ENCODE measurements around the gene CDON. TPM values are rescaled to one million over a fixed set of nuclear protein-coding genes. Genes with fewer than 3 reads are reported as not detected.

The CDON gene
- total RNA-seq, 2 experiments from 2014 or later: 3.6 to 4.1 TPM

DNA sequence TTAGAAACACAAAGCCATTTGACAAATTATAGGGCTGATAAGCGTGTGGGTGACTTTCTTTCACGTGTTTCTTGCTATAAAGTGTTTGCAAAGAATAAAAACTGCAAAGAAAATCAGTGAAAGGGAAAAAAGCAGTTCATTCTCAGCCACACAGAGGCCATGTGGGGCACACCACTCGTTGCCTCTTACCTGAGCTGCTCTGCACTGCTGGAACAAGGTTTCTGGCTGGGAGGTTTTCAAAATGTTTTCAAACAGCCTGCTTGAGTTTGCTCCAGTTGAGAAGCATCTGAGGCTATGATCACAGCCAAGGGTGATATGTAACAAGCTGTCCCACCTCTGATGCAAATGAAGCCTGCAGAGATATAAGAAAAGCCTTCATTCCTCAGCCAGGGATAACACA, 131.6 kb downstream of the CDON start:
- Mint-ChIP-seq H3K4me1 (ENCODE audit: low read depth) (peaks cover 16% of the 10 kb centered on the region), H3K36me3 (ENCODE audit: low read depth) (no peaks in the 10 kb centered on the region), H3K9me3 (ENCODE audit: insufficient read depth) (no peaks in the 10 kb centered on the region), H3K4me3 (no peak overlapping the region), H3K27me3 (ENCODE audit: low read depth) (peaks cover 22% of the 10 kb centered on the region), H3K27ac (no peak overlapping the region)
- DNase-seq (no peak), ATAC-seq (no peak)
- ChIA-PET POLR2A (no interaction called here), CTCF (interaction anchor here (1.2 to 1.4 kb wide), 2 partner anchors 262 to 263 kb away, joined by 3 to 5 read pairs; no protein-coding TSS in a partner anchor)

DNA sequence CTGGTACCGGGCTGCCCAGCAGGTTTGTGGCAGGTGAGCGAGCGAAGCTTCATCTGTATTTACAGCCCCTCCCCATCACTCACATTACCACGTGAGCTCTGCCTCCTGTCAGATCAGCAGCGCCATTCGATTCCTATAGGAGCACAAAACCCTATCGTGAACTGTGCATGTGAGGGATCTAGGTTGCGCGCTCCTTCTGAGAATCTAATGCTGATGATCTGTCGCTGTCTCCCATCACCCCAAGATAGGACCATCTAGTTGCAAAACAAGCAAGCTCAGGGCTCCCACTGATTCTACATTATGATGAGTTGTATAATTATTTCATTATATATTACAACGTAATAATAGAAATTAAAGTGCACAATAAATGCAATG, 132.6 kb downstream of the CDON start:
- H3K4me3 Mint-ChIP-seq: no peak overlapping the region
- ChIA-PET CTCF (interaction anchor here (1.2 to 1.4 kb wide), 2 partner anchors 263 to 264 kb away, joined by 3 to 5 read pairs; no protein-coding TSS in a partner anchor), POLR2A (no interaction called here)
- no peaks in the 10 kb centered on the region for H3K9me3 Mint-ChIP-seq (ENCODE audit: insufficient read depth)
- peaks cover 20% of the 10 kb centered on the region for H3K27me3 Mint-ChIP-seq (ENCODE audit: low read depth)
- no peak overlapping the region for H3K27ac Mint-ChIP-seq
- peaks cover 16% of the 10 kb centered on the region for H3K4me1 Mint-ChIP-seq (ENCODE audit: low read depth)
- H3K36me3 Mint-ChIP-seq (ENCODE audit: low read depth): no peaks in the 10 kb centered on the region
- no peak for ATAC-seq
- no peak for DNase-seq

DNA sequence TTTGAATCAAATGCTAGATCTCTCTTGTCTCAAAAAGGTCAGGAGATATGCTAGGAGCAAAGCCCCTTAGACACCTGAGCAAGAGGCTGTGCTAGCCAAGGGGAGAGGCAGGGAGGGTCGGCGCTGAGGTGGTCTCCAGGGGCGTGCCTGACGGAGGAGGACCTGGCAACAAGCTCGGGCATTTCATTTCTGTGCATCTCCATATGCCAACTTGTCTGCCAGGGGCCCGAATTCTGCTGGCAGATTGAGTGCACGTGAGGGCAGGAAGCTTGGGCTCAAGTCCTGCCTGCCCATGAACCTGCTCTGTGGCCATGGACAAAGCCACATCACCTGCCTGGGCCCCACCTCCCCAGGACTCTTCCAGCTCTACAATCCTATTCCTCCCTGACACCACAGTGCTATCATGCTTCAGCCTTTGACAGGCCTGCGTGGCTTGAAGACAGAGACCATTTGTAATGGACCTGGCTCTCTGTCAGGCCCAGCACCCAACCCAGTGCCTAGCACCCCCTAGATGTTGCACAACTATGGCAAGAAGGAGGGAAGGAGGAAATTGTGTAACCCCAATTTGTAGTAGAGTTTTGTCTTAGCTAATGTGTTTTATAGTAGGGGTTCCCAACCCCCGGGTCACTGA, 133.1 kb downstream of the CDON start:
- peaks cover 16% of the 10 kb centered on the region for H3K4me1 Mint-ChIP-seq (ENCODE audit: low read depth)
- H3K9me3 Mint-ChIP-seq (ENCODE audit: insufficient read depth): no peaks in the 10 kb centered on the region
- POLR2A ChIA-PET: no interaction called here
- ATAC-seq (no peak), DNase-seq (no peak)
- CTCF ChIA-PET: interaction anchor here (1.2 to 1.4 kb wide), 2 partner anchors 263 to 264 kb away, joined by 3 to 5 read pairs; no protein-coding TSS in a partner anchor
- no peak overlapping the region for H3K4me3 Mint-ChIP-seq
- H3K36me3 Mint-ChIP-seq (ENCODE audit: low read depth): no peaks in the 10 kb centered on the region
- no peak overlapping the region for H3K27ac Mint-ChIP-seq
- peaks cover 20% of the 10 kb centered on the region for H3K27me3 Mint-ChIP-seq (ENCODE audit: low read depth)

DNA sequence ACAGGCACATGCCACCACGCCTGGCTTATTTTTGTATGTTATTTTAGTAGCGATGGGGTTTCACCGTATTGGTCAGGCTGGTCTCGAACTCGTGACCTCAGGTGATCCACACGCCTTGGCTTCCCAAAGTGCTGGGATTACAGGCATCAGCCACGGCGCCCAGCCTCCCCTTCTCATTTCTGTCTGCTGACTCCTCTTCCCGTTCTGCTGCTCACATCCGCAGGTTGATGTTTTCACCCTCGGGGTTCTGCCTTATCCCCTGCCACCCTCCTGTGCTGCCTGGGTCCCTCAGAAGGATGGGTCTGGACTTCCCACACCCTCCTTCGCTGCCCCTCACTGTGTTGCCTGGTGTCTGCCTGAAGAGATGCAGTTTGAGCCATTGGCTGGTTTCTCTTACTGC, 136.0 kb downstream of the CDON start:
- no peak for ATAC-seq
- no peak for DNase-seq
- ChIA-PET CTCF (no interaction called here), POLR2A (no interaction called here)
- Mint-ChIP-seq H3K9me3 (ENCODE audit: insufficient read depth) (no peaks in the 10 kb centered on the region), H3K4me1 (ENCODE audit: low read depth) (no peaks in the 10 kb centered on the region), H3K27me3 (ENCODE audit: low read depth) (peaks cover 20% of the 10 kb centered on the region), H3K27ac (no peak overlapping the region), H3K36me3 (ENCODE audit: low read depth) (no peaks in the 10 kb centered on the region), H3K4me3 (no peak overlapping the region)

DNA sequence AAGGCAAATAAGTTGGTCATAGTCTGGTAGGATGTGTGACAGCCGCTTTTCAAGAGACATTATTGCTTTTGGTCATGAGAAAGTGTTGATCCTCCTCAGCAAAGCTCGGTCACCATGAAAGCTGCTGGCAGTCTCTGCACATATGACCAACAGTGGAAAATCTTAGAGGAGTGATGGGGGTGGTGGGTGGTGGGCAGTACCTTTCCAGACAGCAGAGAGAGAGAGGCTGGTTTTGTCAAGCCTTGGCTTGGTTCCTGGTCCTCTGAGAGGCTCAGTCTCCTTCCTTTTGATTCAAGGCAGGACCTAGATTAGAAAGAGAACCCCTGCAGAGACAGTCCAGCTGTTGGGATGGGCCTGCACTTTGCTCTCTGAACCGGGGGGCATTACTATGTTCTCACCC, 136.9 kb downstream of the CDON start:
- no peaks in the 10 kb centered on the region for H3K4me1 Mint-ChIP-seq (ENCODE audit: low read depth)
- no peak overlapping the region for H3K27ac Mint-ChIP-seq
- ChIA-PET CTCF (interaction anchor here (1.2 to 3.7 kb wide), 2 partner anchors 17 to 267 kb away, joined by 5 to 40 read pairs; no protein-coding TSS in a partner anchor), POLR2A (no interaction called here)
- H3K9me3 Mint-ChIP-seq (ENCODE audit: insufficient read depth): no peaks in the 10 kb centered on the region
- DNase-seq (no peak), ATAC-seq (no peak)
- H3K27me3 Mint-ChIP-seq (ENCODE audit: low read depth): peaks cover 17% of the 10 kb centered on the region
- H3K4me3 Mint-ChIP-seq: no peak overlapping the region
- no peaks in the 10 kb centered on the region for H3K36me3 Mint-ChIP-seq (ENCODE audit: low read depth)

DNA sequence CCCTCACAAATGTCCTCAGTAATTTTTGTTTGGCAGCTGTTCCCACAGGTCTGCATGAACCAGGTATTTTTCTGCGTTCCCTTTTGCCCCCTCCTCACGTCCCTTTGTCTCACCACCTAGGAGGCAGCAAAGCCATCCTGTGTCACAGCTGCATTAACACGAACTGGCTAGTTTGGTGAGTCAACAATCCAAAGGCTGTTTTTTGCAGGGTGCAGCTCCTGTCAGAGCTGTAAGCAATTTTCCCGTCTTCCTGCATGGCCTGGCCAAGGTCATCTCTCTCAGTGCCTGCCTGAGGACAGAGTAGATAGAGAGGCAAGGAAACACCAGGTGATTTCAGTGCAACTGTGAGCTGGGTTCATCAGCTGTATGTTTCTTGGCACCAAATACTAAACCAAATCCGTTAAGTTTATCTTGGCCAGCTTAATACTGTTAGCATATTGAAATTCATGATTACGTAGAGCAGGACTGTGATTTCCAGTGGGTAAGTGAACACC, 137.4 kb downstream of the CDON start:
- Mint-ChIP-seq H3K4me1 (ENCODE audit: low read depth) (no peaks in the 10 kb centered on the region), H3K9me3 (ENCODE audit: insufficient read depth) (no peaks in the 10 kb centered on the region), H3K27me3 (ENCODE audit: low read depth) (peaks cover 19% of the 10 kb centered on the region), H3K27ac (no peak overlapping the region), H3K4me3 (no peak overlapping the region), H3K36me3 (ENCODE audit: low read depth) (no peaks in the 10 kb centered on the region)
- ATAC-seq (no peak), DNase-seq (no peak)
- CTCF ChIA-PET: interaction anchor here (1.2 to 3.7 kb wide), 2 partner anchors 18 to 268 kb away, joined by 5 to 40 read pairs; no protein-coding TSS in a partner anchor
- POLR2A ChIA-PET: no interaction called here

DNA sequence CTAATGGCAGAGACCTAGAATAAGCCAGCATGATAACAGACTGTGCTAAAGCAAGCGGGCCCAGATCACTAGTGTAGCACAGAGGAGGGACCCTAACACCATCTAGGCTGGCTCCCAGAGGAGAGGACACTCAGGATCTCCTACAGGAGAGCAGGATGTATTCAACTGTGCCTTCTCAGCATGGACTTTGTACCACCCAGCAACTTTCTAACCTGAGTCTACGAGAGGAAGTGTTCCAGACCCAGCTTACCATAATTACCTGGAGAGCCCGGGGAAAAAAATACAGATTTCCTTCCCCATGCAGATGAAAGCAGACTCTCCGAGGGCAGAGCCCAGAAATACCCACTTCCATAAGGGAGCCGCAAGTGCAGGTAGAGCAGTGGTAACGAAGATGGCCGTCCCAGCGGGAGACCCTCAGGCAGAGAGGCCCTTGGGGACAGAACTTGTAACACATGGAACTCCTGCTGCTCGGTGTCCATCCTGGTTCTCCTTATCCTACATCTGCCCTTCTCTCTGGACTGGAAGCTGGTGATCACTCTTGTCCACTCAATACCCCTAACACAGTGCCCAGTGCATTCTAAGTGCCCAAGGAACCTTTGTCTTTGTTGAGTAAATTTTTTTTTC, 138.2 kb downstream of the CDON start:
- POLR2A ChIA-PET: no interaction called here
- Mint-ChIP-seq H3K4me1 (ENCODE audit: low read depth) (no peaks in the 10 kb centered on the region), H3K27me3 (ENCODE audit: low read depth) (peaks cover 14% of the 10 kb centered on the region)

DNA sequence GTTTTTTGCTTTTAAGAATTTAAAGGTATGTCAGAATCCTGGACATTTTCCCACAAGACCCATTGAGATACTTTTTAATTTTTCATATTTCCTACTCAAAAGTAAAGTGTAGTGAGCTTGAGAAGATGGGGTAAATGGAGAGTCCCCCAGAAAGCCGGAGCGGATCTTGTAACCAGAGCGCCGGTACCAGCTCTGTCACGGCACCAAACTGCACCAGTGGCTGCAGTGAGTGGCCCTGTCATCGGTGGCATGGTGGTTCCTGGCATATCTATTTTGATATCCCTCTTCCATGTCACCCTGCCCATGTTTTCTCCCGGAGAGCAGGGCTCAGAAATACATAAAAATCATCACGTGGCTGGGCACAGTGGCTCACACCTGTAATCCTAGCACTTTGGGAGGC, 139.0 kb downstream of the CDON start:
- H3K4me3 Mint-ChIP-seq: no peak overlapping the region
- no peak for DNase-seq
- H3K36me3 Mint-ChIP-seq (ENCODE audit: low read depth): no peaks in the 10 kb centered on the region
- H3K27ac Mint-ChIP-seq: no peak overlapping the region
- CTCF ChIA-PET: interaction anchor here (0.7 to 3.7 kb wide), 6 partner anchors 18 to 557 kb away, joined by 3 to 40 read pairs (median 4); no protein-coding TSS in a partner anchor
- H3K4me1 Mint-ChIP-seq (ENCODE audit: low read depth): no peaks in the 10 kb centered on the region
- no peak for ATAC-seq
- no peaks in the 10 kb centered on the region for H3K9me3 Mint-ChIP-seq (ENCODE audit: insufficient read depth)
- POLR2A ChIA-PET: no interaction called here
- H3K27me3 Mint-ChIP-seq (ENCODE audit: low read depth): peaks cover 13% of the 10 kb centered on the region

More for the DNA sequence above, 138.2 kb downstream of the CDON start:
- CTCF ChIA-PET: interaction anchor here (1.2 to 3.7 kb wide), 2 partner anchors 19 to 269 kb away, joined by 5 to 40 read pairs; no protein-coding TSS in a partner anchor
- Mint-ChIP-seq H3K27ac (no peak overlapping the region), H3K9me3 (ENCODE audit: insufficient read depth) (no peaks in the 10 kb centered on the region), H3K4me3 (no peak overlapping the region), H3K36me3 (ENCODE audit: low read depth) (no peaks in the 10 kb centered on the region)
- no peak for ATAC-seq
- DNase-seq: no peak

DNA sequence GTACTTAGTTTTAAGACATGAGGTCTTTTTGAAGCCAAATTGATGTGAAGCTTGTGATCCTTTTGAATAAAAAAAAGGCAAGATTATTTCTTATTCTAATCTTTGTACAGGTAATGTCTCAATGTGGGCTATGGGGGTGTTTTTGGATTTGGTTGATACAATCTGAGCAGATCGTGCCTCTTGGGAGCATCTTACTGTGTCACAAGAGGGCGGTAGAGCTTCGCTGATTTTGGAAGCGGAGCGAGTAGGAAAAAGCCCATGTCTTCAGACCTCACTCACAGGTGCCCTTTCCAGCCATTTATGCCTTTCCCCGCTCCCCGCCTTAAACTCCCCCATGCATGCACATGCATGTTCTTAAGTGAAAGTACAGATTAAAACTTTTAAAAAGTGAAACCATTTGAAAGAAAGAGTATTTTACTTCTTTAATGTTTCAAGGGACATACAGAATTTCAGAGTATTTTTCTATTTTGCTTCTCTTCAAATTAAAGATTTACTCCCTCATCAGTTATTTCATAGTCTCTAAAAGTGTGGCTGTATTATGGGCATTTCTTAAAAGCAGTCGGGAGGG, 139.6 kb downstream of the CDON start:
- H3K27me3 Mint-ChIP-seq (ENCODE audit: low read depth): peaks cover 12% of the 10 kb centered on the region
- POLR2A ChIA-PET: no interaction called here
- H3K36me3 Mint-ChIP-seq (ENCODE audit: low read depth): no peaks in the 10 kb centered on the region

DNA sequence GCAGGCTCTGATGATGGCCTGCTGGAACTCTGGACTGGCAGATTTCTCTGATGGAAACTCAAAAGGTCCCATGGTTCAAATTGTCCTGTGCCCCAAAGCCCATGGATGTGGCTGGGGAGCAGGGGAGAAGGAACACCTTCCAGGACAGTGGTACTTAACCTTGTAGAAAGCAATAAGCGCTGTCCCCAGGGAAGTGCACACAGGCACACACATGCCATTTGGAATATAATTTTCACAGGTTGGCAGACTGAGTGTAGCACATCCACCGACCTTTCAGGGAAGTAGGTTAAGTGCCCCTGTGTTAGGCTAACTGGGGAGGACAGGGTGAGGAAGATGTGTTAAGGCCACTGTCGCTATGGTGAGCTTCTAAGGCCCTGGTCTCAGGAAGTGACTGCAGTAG, 140.5 kb downstream of the CDON start:
- ATAC-seq (no peak), DNase-seq (no peak)
- Mint-ChIP-seq H3K27me3 (ENCODE audit: low read depth) (peaks cover 15% of the 10 kb centered on the region), H3K9me3 (ENCODE audit: insufficient read depth) (no peaks in the 10 kb centered on the region), H3K4me3 (no peak overlapping the region), H3K27ac (no peak overlapping the region), H3K4me1 (ENCODE audit: low read depth) (no peaks in the 10 kb centered on the region), H3K36me3 (ENCODE audit: low read depth) (no peaks in the 10 kb centered on the region)
- ChIA-PET POLR2A (no interaction called here), CTCF (interaction anchor here (1.6 to 3.7 kb wide), 3 partner anchors 20 to 272 kb away, joined by 4 to 40 read pairs (median 11); no protein-coding TSS in a partner anchor)

More for the DNA sequence above, 139.6 kb downstream of the CDON start:
- Mint-ChIP-seq H3K4me3 (no peak overlapping the region), H3K9me3 (ENCODE audit: insufficient read depth) (no peaks in the 10 kb centered on the region), H3K27ac (no peak overlapping the region), H3K4me1 (ENCODE audit: low read depth) (no peaks in the 10 kb centered on the region)
- CTCF ChIA-PET: interaction anchor here (0.6 to 3.7 kb wide), 9 partner anchors 19 to 558 kb away, joined by 3 to 40 read pairs (median 4); no protein-coding TSS in a partner anchor
- peak; percentile 74 for DNase-seq
- peak; percentile 86 for ATAC-seq

DNA sequence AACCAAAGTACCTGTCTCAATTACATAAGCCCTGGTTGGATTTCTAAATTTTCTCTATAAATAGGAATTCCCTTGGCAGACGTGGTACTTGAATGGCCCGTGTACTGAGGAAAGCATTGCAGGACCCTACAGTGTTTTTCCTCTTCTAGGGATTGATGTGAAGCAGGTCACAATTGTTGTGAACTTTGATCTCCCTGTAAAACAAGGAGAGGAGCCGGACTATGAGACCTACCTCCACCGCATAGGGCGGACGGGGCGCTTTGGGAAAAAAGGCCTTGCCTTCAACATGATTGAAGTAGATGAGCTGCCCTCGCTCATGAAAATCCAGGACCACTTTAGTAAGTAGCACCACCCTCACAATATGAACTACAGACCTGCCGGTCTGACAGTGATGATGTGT, 141.6 kb downstream of the CDON start:
- POLR2A ChIA-PET: interaction anchor here (0.6 kb wide), 1 partner anchor 232 kb away, joined by 3 read pairs; no protein-coding TSS in a partner anchor
- peaks cover 18% of the 10 kb centered on the region for H3K27me3 Mint-ChIP-seq (ENCODE audit: low read depth)
- CTCF ChIA-PET: interaction anchor here (0.5 to 1.6 kb wide), 3 partner anchors 16 to 273 kb away, joined by 3 to 11 read pairs (median 3); partner anchors contain the start of gene PUS3
- H3K27ac Mint-ChIP-seq: no peak overlapping the region
- no peak overlapping the region for H3K4me3 Mint-ChIP-seq
- DNase-seq (no peak), ATAC-seq (no peak)
- H3K36me3 Mint-ChIP-seq (ENCODE audit: low read depth): no peaks in the 10 kb centered on the region
- no peaks in the 10 kb centered on the region for H3K4me1 Mint-ChIP-seq (ENCODE audit: low read depth)
- no peaks in the 10 kb centered on the region for H3K9me3 Mint-ChIP-seq (ENCODE audit: insufficient read depth)

Data from activated CD8-positive, alpha-beta T cell treated with anti-CD3 and anti-CD28 coated beads, Interleukin-2, amount 10 ng/mL, durations not matched to agents 7 days and 5 days (primary cell).